ENCODE measurements around the gene TMA7.

TMA7 gene

DNA sequence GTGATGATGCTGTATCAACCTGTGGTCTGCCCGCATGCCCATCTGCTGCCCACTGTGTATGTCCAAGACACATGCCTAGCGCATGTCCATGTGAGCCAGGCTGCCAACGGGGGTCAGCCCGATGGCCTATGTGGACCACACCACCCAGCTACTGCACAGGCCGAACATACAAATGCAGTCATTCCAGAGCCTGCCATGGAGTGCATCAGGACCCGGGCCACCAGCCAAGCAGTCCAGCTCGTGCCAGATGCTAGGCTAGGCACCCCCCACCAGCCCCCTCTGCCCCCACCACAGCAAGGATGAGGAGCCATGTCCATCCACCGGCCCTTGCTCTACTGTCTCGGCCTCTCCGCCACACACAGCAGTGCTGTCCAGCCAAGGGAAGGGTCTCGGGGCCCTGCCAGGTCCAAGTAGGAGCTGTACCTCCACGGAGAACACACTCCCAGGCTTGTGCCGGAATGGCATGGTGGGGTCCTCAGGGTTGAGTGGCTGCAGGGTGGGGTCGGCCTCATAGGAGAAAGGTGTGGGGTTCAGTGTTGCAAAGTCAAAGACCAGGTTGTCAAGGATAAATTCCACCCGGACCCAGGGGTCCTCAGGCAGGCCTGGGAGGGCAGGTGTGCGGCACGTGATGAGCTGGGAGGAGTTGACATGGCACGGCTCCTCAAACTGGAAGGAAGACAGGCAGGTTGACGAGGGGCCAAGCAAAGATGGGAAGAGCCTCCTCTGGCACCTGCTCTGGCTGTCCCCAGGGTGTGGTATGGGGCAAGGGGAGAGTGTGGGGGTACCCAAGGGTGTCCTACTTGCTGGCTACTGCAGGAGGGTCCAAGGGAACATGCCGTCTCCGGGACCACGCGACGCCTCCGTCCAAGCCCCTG lies 25.4 kb upstream of the TMA7 start:
- DNase-seq (ENCODE audit: low read depth) = no peak
- no peak for TF ChIP-seq CTCF (IDR thresholded peaks at IDR 0.05; ENCODE audit: low read length, missing control alignments)
- H3K4me3 ChIP-seq (replicated peaks; ENCODE audit: low read depth, low read length) = no peak overlapping the region

DNA sequence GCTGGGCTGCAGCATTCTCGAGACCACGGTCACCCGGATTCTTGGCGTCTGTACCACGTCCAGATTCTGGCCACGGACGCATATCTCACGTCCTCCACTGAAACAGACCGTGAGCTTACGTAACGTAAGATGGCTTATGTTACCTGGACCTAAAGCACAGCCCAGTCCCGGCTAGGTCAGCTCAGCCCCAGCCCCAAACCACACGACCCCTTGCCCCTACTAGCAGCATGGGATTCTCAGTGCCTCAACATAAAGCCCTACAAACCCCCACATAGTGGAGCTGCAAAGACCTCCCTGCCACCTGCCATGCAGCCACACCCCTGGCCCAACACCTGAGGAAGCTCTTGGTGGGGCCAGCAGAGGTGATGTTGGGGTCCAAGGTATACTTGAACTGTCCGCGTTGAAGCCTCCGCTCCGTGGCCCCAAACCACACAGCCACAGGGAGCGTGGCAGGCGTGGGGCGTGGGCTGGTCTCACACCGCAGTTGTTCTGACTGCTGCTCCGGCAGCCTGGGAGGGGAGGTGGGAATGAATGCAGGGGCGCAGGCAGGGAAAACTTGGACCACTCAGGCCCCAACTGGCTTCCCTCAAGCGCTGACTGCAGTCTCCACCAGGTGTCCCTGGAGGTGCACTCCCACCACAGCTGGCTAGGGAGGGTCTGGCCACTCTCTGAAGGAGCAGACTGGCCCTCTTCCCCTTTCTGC lies 24.7 kb upstream of the TMA7 start:
- no peak for TF ChIP-seq CTCF (IDR thresholded peaks at IDR 0.05; ENCODE audit: low read length, missing control alignments)
- DNase-seq (ENCODE audit: low read depth) = no peak
- no peak overlapping the region for H3K4me3 ChIP-seq (replicated peaks; ENCODE audit: low read depth, low read length)

- DNase-seq (ENCODE audit: low read depth) = no peak
- H3K4me3 ChIP-seq (replicated peaks; ENCODE audit: low read depth, low read length) = no peak overlapping the region
- TF ChIP-seq CTCF (IDR thresholded peaks at IDR 0.05; ENCODE audit: low read length, missing control alignments) = no peak
Observed at GRCh38 chr3:48416091-48416505, 24.0 kb upstream of the TMA7 start.

- no peak overlapping the region for H3K4me3 ChIP-seq (replicated peaks; ENCODE audit: low read depth, low read length)
- TF ChIP-seq CTCF (IDR thresholded peaks at IDR 0.05; ENCODE audit: low read length, missing control alignments) = no peak
Observed at GRCh38 chr3:48416546-48416945, 23.5 kb upstream of the TMA7 start.

GRCh38 chr3:48417529-48418108 lies 22.4 kb upstream of the TMA7 start:
- no peak for DNase-seq (ENCODE audit: low read depth)
- no peak overlapping the region for H3K4me3 ChIP-seq (replicated peaks; ENCODE audit: low read depth, low read length)
- TF ChIP-seq CTCF (IDR thresholded peaks at IDR 0.05; ENCODE audit: low read length, missing control alignments) = no peak

More at GRCh38 chr3:48416546-48416945, 23.5 kb upstream of the TMA7 start:
- DNase-seq (ENCODE audit: low read depth) = no peak

- no peak for DNase-seq (ENCODE audit: low read depth)
- no peak for TF ChIP-seq CTCF (IDR thresholded peaks at IDR 0.05; ENCODE audit: low read length, missing control alignments)
- no peak overlapping the region for H3K4me3 ChIP-seq (replicated peaks; ENCODE audit: low read depth, low read length)
Observed at GRCh38 chr3:48418140-48418539, 21.9 kb upstream of the TMA7 start.
